ENCODE measurements around the gene DHCR24. TPM values are rescaled to one million over a fixed set of nuclear protein-coding genes. Genes with fewer than 3 reads are reported as not detected.

The DHCR24 gene
- total RNA-seq, 2 donors from 2014 or later, result 27.4 to 78.7 TPM

DNA sequence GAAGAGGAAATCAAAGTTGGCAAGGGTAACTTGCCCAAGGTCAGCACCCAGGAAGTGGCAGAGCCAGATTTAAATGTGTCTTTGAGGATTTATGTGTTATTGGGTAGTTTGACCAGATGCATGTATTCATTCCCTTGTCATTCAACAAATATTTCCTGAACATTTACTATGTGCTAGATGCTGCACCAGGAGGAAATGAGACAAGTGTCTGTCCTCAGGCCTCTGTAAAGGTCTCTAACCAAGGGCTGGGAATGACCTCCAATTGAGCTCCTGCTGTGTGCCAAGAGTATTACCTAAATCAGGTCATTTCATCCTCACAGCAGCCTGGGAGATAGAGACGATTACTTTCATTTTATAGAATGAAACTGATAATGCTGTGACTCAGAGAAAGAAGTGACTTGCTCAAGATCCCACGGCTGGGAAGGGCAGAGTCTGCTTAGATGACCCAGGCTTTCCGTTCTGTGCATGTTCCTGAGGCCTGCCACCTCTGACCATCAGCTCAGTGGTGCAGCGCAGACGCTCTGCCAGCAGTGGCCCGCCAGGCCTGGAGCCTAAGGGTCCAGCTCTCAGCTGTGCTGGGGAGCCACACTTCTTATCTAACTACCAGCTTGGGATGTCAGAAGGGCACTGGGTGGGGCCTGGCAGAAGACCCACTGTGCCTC lies 82.4 kb downstream of the DHCR24 start:
- Mint-ChIP-seq H3K4me3 (peak overlapping the region; percentile 54), H3K36me3 (ENCODE audit: low read depth) (no peaks in the 10 kb centered on the region), H3K4me1 (peaks cover 27% of the 10 kb centered on the region), H3K9me3 (no peaks in the 10 kb centered on the region), H3K27ac (peak overlapping the region; percentile 79), H3K27me3 (no peaks in the 10 kb centered on the region)
- peak; percentile 76 for ATAC-seq (replicated peaks)

DNA sequence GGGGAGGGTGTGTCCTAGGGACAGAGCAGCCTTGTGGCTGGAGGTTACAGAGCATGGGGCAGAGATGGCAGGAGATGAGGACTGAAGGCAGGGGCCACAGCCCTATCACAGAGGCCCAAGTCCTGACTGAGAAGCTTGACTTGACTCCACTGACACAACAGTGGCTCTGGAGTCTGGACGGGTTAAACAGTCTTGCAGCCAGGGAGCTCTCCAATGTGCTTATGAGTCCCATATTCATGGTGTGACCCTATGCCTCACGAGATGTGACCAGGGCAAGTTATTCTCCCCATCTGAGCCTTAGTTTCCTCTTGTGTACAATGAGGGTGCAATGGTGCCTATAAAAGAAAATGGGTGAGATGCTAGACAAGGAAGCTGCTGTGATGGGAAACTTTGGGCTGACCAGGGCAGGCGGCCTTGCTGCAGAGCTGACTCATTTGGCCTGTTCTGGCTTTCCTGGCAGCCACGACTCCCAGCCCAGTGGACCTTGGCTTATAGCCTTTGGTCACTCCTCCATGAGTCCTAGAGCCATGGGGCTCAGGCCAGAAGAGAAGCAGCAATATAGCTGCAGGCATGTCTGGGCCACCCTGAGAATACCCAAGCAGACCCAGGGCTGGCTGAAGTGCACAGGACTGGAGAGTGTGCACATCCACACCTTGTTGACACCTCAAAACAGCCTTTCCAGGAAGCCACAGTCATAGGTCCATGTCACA lies 83.1 kb downstream of the DHCR24 start:
- no peak overlapping the region for H3K27ac Mint-ChIP-seq
- H3K9me3 Mint-ChIP-seq, result no peaks in the 10 kb centered on the region
- peak overlapping the region; percentile 54 for H3K4me3 Mint-ChIP-seq
- no peaks in the 10 kb centered on the region for H3K36me3 Mint-ChIP-seq (ENCODE audit: low read depth)
- peaks cover 33% of the 10 kb centered on the region for H3K4me1 Mint-ChIP-seq
- H3K27me3 Mint-ChIP-seq, result no peaks in the 10 kb centered on the region
- peak; percentile 5 for ATAC-seq (replicated peaks)

DNA sequence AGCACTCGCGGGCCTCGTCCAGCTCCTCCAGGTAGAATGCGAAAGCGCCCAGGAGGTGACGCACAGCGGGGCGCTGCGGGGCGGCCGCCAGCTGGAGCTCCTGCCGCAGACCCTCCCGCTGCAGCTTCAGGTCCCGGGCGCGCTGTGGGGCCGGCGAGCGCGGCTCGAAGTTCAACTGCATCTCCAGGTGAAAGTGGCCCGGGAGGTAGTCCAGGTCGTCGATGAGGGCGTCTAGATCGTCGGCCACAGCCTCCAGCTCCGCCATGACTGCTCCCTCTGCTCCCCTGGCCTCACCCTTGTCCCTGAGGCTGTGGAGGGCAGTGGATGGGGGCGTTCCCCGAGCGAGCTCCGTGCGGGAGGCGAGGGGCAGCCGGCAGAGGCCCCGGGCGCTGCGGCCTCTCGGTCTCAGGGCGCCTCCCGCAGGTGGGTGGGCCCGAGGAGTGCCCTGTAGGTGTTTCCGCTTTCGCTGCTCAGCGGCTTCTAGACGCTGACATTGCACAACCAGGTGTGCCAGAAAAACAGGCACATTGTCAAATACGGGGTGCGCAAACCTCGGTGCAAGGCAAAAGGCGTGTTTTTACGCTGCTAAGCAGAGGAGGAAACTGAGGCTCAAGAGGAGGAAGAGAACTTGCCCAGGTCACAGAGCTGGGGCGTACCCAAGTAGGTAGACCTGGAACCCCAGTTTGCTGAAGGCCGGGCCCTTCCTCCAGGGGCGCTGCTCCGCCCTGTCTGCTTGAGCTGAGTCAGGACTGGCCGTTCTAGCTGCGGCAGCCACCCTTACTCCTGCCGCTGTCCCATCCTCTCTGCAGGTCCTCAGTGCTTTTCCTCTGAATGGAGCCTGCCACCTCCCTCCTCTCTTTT lies 85.9 kb downstream of the DHCR24 start, which contains the start of gene TTC22:
TTC22 (minus strand) TSS at position 425 of the 861 bp plus-strand sequence; CDS start at position 265, 160 bp downstream.
- H3K27me3 Mint-ChIP-seq, result no peaks in the 10 kb centered on the region
- no peaks in the 10 kb centered on the region for H3K9me3 Mint-ChIP-seq
- H3K27ac Mint-ChIP-seq, result peak within 1 kb of the TSS; percentile 90
- H3K36me3 Mint-ChIP-seq (ENCODE audit: low read depth), result peaks cover 3% of the 10 kb centered on the region
- peak; percentile 64 for ATAC-seq (replicated peaks)
- H3K4me3 Mint-ChIP-seq, result peak within 1 kb of the TSS; percentile 86
- peaks cover 44% of the 10 kb centered on the region for H3K4me1 Mint-ChIP-seq

DNA sequence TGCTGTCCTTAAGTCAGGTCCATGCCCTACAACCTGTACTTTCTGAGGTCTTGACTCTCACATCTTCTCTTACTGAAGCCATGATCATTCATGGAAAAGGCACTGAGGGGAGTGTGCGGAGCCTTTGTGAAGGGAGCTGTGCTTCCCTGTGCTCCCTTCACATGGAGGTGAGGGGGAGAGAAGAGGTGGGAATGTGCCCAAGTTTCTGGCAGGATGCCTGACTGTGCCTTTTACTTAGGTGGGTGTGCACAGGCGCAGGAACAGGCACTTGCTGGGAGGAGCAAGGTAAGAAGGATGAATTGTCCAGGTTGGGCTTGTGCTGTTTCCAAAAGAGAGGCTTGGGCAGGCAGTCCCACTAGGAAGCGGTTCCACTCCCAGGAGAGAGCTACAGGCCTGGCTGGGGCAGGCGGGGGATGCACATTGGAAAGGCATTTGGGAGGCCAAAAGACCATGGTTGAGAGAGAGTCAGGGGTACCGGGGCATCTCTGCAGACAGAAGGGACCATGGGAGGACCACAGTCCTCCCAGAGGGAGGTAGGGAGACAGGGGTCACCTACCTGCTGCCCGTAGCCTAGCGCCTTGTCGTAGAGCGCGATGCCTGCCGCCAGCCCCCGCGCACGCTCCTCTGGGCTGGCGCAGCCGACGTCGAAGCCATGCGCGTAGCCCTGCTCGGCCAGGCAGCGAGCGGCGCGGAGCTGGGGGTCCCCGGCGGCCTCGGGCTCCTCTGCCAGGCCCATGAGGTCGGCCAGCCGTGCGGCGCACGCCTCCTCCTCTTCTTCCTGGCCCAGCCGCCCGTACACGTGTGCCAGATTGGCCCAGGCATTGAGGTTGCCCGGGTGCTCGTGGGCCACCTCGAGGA lies 86.7 kb downstream of the DHCR24 start:
- H3K4me3 Mint-ChIP-seq, result peak overlapping the region; percentile 86
- H3K36me3 Mint-ChIP-seq (ENCODE audit: low read depth), result peaks cover 9% of the 10 kb centered on the region
- no peaks in the 10 kb centered on the region for H3K9me3 Mint-ChIP-seq
- H3K4me1 Mint-ChIP-seq, result peaks cover 44% of the 10 kb centered on the region
- H3K27me3 Mint-ChIP-seq, result no peaks in the 10 kb centered on the region
- peak overlapping the region; percentile 90 for H3K27ac Mint-ChIP-seq
- no peak for ATAC-seq (replicated peaks)

Other genes with a start within 250 kb of the DHCR24 start
- 1 to 10 TPM in 1 of 2 donors, under 1 TPM in 1; 0.09 to 1.2 TPM for gene MROH7, start 245.4 kb downstream of the DHCR24 start, total RNA-seq
- 10 to 100 TPM; 15.1 to 26.4 TPM for gene TTC4, start 171.3 kb downstream of the DHCR24 start, total RNA-seq
- 1 to 10 TPM; 4.7 to 6.6 TPM for gene PARS2, start 122.7 kb downstream of the DHCR24 start, total RNA-seq
- 10 to 100 TPM in 1 of 2 donors, 1 to 10 TPM in 1; 3.6 to 10.6 TPM for gene TTC22, start 85.9 kb downstream of the DHCR24 start, total RNA-seq
- gene TMEM61, start 93.4 kb upstream of the DHCR24 start, total RNA-seq, result not detected
- under 1 TPM; 0.05 to 0.06 TPM for gene BSND, start 111.7 kb upstream of the DHCR24 start, total RNA-seq
- gene PCSK9, start 152.4 kb upstream of the DHCR24 start, total RNA-seq, result not detected

All from activated T-helper 17 cell treated with anti-CD3 and anti-CD28 coated beads, Interleukin-2, amount 50 U/mL, for 72 hours (primary cell).